NCI-H128 (cell line): Measurements from ENCODE around the gene IMMP2L.

ENCODE experiments used
- DNase-seq: peaks from one replicate; lab custom pipeline; 2025; ENCODE audit not compliant: unreplicated experiment; lab: John Stamatoyannopoulos, UW

The IMMP2L gene

GRCh38 chr7:111012149-111012548, 550.1 kb downstream of the IMMP2L start:
- no peak for DNase-seq

GRCh38 chr7:111011520-111011919, 550.8 kb downstream of the IMMP2L start:
- no peak for DNase-seq

GRCh38 chr7:111010798-111011197, 551.5 kb downstream of the IMMP2L start:
- DNase-seq = no peak

- no peak for DNase-seq
Measured at GRCh38 chr7:111009526-111010040, 552.7 kb downstream of the IMMP2L start.

- DNase-seq = no peak
Measured at GRCh38 chr7:111006691-111007090, 555.6 kb downstream of the IMMP2L start.

GRCh38 chr7:111006040-111006439, 556.3 kb downstream of the IMMP2L start:
- no peak for DNase-seq

- no peak for DNase-seq
Measured at GRCh38 chr7:111005445-111005844, 556.8 kb downstream of the IMMP2L start.

GRCh38 chr7:111004310-111004901, 557.9 kb downstream of the IMMP2L start:
- DNase-seq = no peak

GRCh38 chr7:111003883-111004282, 558.4 kb downstream of the IMMP2L start:
- no peak for DNase-seq

- DNase-seq = no peak
Measured at GRCh38 chr7:110994028-110994967, 568.0 kb downstream of the IMMP2L start.

- DNase-seq = no peak
Measured at GRCh38 chr7:110988890-110989501, 573.3 kb downstream of the IMMP2L start.

- DNase-seq = no peak
Measured at GRCh38 chr7:110988348-110988747, 573.9 kb downstream of the IMMP2L start.

GRCh38 chr7:110987127-110987693, 575.1 kb downstream of the IMMP2L start:
- DNase-seq = no peak

- DNase-seq = no peak
Measured at GRCh38 chr7:110983822-110984456, 578.4 kb downstream of the IMMP2L start.

GRCh38 chr7:110977127-110977737, 585.1 kb downstream of the IMMP2L start:
- no peak for DNase-seq

GRCh38 chr7:110975486-110975885, 586.8 kb downstream of the IMMP2L start:
- DNase-seq = no peak

- DNase-seq = no peak
Measured at GRCh38 chr7:110974441-110974840, 587.9 kb downstream of the IMMP2L start.

GRCh38 chr7:110973196-110973990, 588.9 kb downstream of the IMMP2L start:
- no peak for DNase-seq

- DNase-seq = no peak
Measured at GRCh38 chr7:110964775-110965174, 597.5 kb downstream of the IMMP2L start.

GRCh38 chr7:110962826-110963225, 599.5 kb downstream of the IMMP2L start:
- DNase-seq = no peak
